Stomach (tissue), 9 donors: ENCODE results near the gene ZCWPW2. TPM values are rescaled to one million over a fixed set of nuclear protein-coding genes. Genes with fewer than 3 reads are reported as not detected.

Experiments
- DNase-seq, 2 donors: peaks; one replicate each; pipeline versions ENCODE4 v3.0.0 to v3.0.0-alpha.2; 2013 to 2019
- H3K27ac ChIP-seq, 5 donors: fragments of 200-600 bp in 4 of 5; sonication (generic) in 4 of 5; one replicate each; pipeline ENCODE4 v1.5.1; 2013 to 2019; ENCODE audit warnings: mild to moderate bottlenecking in 1 of 5, moderate library complexity in 1 of 5
- H3K27me3 ChIP-seq, 3 donors: fragments of 200-600 bp; sonication (generic); one replicate each; pipeline ENCODE4 v1.5.1; 2017 to 2019; ENCODE audit warnings: mixed run types in 1 of 3
- H3K36me3 ChIP-seq, 4 donors: fragments of 200-600 bp; sonication (generic); 1 replicate in 3 of 4; 2 replicates in 1 of 4; pipeline ENCODE4 v1.5.1; 2016 to 2019
- H3K4me1 ChIP-seq, 4 donors: fragments of 200-600 bp; sonication (generic); one replicate each; pipeline ENCODE4 v1.5.1; 2016 to 2019
- H3K4me3 ChIP-seq, 4 donors: fragments of 200-600 bp; sonication (generic) in 3 of 4; one replicate each; pipeline ENCODE4 v1.5.1; 2016 to 2019; ENCODE audit warnings: mild to moderate bottlenecking in 1 of 4
- H3K9me3 ChIP-seq, 4 donors: fragments of 200-600 bp; sonication (generic); one replicate each; pipeline ENCODE4 v1.5.1; 2016 to 2019
- EP300 ChIP-seq: sonication (generic); formaldehyde crosslinking; IDR thresholded peaks from one replicate; pipeline ENCODE4 v1.6.1; 2017; ENCODE audit warnings: antibody characterized with exemption
- POLR2A ChIP-seq, 4 donors: fragments of 450-650 bp; IDR thresholded peaks; one replicate each; pipeline ENCODE4 v1.6.1; 2016; ENCODE audit warnings: antibody characterized with exemption in 4 of 4, control low read depth in 2 of 4, mild to moderate bottlenecking in 1 of 4, moderate library complexity in 1 of 4
- POLR2AphosphoS5 ChIP-seq, 3 donors: sonication (generic); formaldehyde crosslinking; IDR thresholded peaks; one replicate each; pipeline ENCODE4 v1.6.1; 2016; ENCODE audit warnings: antibody characterized with exemption in 3 of 3
- WGBS, 5 donors: extraction: QIAGEN DNeasy Blood & Tissue Kit in 3 of 5; methylation state at CpG; one replicate each; pipeline versions ENCODE4 v1.1.5 to v1.1.7; 2013 to 2018; 5-methylcytosine and 5-hydroxymethylcytosine counted together
- intact Hi-C: fragments of 100-400 bp; cut with DNase I; formaldehyde crosslinking; loops from one replicate; pipeline ENCODE4 v1.15.1; 2023; ENCODE audit warnings: low total_unique reads
- polyA plus RNA-seq, 3 donors: library from polyadenylated mRNA; stranded (reverse); fragments of 200-250 nt; gene quantifications; one replicate each; pipeline ENCODE4 v1.2.3, GENCODE V29; 2013
- total RNA-seq, 5 donors: library from RNA; depleted of rRNA; stranded (reverse); fragments of >200 nt; gene quantifications; one replicate each; pipeline versions ENCODE4 v1.1.0 to v1.2.3, GENCODE V29; 2014 to 2016
- TF ChIP-seq, protein P1 (sequence below), 7 experiments: fragments of 450-650 bp in 4 of 7; fragments of 200-600 bp in 3 of 7; sonication (generic) in 3 of 7; IDR thresholded peaks; one replicate each; pipeline ENCODE4 v1.5.1; 2016 to 2019; ENCODE audit warnings: antibody characterized with exemption in 7 of 7, control low read depth in 2 of 7, mild to moderate bottlenecking in 1 of 7
- donor health status: healthy with polysubstance abuse.
- donor health status: Bipolar disorder and iron deficiency.
- donor health status: healthy.

Gene ZCWPW2
- total and polyA plus RNA-seq, 8 donors = 0.29 to 9.4 (median 0.88) TPM; not detected in 1

DNA sequence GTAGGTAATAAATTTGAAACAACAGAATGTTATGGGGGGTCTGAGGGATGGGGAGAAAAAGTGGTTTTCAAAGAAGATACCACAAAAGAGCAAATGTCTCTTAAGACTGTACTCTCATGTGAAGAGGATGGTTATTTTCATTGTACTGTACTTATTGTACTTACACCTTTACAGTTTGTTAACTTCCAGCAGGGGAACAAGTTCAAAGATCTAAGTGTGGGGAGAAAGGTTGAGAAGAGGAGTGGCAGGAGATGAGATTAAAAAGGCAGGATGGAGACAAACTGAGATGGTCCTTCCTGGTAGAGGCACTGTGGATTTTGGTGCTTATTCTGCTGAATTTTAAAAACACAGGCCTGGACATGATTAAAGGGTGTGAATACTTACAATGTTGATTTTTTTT, 5.4 kb upstream of the ZCWPW2 start:
- intact Hi-C loops = no loop called here
- no peak for DNase-seq
- H3K27ac ChIP-seq = peak overlapping the region in 3 of 5 donors; percentile 1 to 58 (median 27)
- peaks cover 21 to 65% (median 47%) of the 10 kb centered on the region in 4 donors for H3K4me1 ChIP-seq
- H3K27me3 ChIP-seq = no peaks in the 10 kb centered on the region
- TF ChIP-seq POLR2A (IDR thresholded peaks at IDR 0.05) = no peak
- peaks cover 0 to 22% (median 15%) of the 10 kb centered on the region in 4 donors for H3K36me3 ChIP-seq
- no peaks in the 10 kb centered on the region for H3K9me3 ChIP-seq
- H3K4me3 ChIP-seq = no peak overlapping the region

DNA sequence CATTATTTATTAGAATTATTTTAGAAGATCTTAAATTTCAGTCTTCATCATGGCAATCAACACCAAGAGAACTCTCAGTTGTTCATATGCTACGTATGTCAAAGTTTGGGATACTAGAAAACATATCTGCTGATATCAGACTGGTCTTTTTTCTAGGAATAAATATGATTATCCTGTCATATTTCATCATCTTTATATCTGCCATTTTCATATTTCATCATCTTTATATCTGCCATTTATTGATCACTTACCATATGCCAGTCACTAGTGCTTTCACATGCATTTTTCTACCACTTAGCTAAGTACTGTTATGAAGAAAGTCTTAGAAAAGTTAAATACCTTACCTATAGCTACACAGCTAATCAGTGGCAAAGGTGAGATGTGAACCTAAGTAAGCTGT, 2.8 kb upstream of the ZCWPW2 start:
- DNase-seq = no peak
- intact Hi-C loops = no loop called here
- peaks cover 26 to 75% (median 53%) of the 10 kb centered on the region in 4 donors for H3K4me1 ChIP-seq
- peak overlapping the region in 2 of 4 donors; percentile 63 to 66 for H3K4me3 ChIP-seq
- H3K9me3 ChIP-seq = no peaks in the 10 kb centered on the region
- TF ChIP-seq, protein P1, sequence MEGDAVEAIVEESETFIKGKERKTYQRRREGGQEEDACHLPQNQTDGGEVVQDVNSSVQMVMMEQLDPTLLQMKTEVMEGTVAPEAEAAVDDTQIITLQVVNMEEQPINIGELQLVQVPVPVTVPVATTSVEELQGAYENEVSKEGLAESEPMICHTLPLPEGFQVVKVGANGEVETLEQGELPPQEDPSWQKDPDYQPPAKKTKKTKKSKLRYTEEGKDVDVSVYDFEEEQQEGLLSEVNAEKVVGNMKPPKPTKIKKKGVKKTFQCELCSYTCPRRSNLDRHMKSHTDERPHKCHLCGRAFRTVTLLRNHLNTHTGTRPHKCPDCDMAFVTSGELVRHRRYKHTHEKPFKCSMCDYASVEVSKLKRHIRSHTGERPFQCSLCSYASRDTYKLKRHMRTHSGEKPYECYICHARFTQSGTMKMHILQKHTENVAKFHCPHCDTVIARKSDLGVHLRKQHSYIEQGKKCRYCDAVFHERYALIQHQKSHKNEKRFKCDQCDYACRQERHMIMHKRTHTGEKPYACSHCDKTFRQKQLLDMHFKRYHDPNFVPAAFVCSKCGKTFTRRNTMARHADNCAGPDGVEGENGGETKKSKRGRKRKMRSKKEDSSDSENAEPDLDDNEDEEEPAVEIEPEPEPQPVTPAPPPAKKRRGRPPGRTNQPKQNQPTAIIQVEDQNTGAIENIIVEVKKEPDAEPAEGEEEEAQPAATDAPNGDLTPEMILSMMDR (IDR thresholded peaks at IDR 0.05) = no peak
- no peak for TF ChIP-seq EP300
- no peak for TF ChIP-seq POLR2AphosphoS5 (IDR thresholded peaks at IDR 0.05)
- no peak for TF ChIP-seq POLR2A (IDR thresholded peaks at IDR 0.05)
- H3K36me3 ChIP-seq = no peaks in the 10 kb centered on the region
- WGBS, 5 donors = 86 to 97% (median 91%) methylated on average over 1 of the region's 1 CpG
- no peak overlapping the region for H3K27ac ChIP-seq
- no peaks in the 10 kb centered on the region for H3K27me3 ChIP-seq

DNA sequence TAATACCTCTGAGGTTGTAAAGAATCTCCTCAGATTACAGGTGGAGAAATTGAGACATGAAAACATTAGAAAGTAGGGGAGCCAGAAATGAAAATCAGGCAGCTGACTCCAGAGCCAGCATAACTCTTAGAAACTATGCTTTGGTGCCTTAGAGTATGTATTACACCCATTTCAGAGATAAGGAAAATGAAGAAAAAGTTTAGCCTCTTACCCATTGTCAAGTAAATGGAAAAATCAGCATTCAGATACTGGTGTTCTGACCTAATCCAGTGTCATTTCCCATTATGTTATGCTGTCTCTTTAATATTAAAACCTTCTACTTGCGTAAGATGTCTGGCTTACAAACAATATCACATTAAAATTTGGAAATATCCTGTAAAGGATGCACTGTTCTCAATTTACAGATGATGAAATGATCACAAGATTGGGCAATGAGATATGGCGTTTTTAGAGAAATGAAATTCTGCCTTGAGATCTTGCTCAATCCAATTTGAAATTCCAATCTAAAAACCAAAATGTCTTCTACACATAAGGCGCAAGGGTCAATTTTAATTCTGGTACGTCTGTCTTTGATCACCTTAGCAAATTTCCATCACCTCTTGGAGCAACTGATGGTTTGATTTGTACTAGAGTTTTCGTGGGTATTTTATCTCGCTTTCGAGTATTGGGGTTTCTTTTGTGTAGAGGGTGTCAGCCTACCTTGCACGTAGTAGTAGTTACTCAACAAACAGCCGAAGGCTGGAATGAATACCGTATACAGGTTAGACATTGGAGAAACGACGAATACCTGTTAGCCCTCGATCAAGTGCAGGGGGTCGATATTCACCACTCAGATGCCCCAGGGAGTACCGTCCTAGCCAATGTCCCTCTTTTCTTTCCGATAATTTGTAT, 902 bp upstream of the ZCWPW2 start:
- DNase-seq = peak in 1 of 2 donors; percentile 16
- H3K4me1 ChIP-seq = peaks cover 20 to 66% (median 44%) of the 10 kb centered on the region in 4 donors
- TF ChIP-seq POLR2A (IDR thresholded peaks at IDR 0.05) = no peak
- TF ChIP-seq POLR2AphosphoS5 (IDR thresholded peaks at IDR 0.05) = peak in 2 of 3 donors; percentile 23 to 52
- peak overlapping the region; percentile 97 to 100 (median 99) for H3K27ac ChIP-seq
- intact Hi-C loops = no loop called here
- 15 to 26% (median 22%) methylated on average over 16 of the region's 16 CpGs for WGBS, 5 donors
- H3K27me3 ChIP-seq = no peaks in the 10 kb centered on the region
- peak overlapping the region; percentile 63 to 78 (median 72) for H3K4me3 ChIP-seq
- H3K9me3 ChIP-seq = peaks cover 0 to 11% (median 4%) of the 10 kb centered on the region in 4 donors
- H3K36me3 ChIP-seq = peaks cover under 1 to 10% (median 3%) of the 10 kb centered on the region in 4 donors

DNA sequence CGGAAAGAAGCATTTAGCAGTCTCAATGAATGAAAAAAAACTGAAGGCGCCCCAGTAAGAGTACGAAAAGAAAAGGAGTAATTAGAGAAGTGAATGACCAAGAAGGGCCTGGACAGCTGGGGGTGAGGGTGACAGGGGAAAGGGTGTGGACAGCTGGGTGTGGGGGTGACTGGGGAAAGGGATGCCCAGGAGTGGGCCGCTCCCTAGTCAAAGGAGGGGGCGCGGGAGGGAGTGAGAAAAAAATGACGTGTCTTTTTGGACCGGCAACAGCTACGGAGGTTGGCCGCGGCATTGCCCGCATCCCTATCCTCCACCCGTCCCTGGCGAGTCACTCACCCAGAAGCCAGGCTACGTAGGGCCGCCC, 274 bp upstream of the ZCWPW2 start:
- DNase-seq = no peak
- peaks cover 4 to 16% (median 8%) of the 10 kb centered on the region in 4 donors for H3K36me3 ChIP-seq
- peak overlapping the region; percentile 97 to 100 (median 99) for H3K27ac ChIP-seq
- whole genome bisulfite sequencing, 5 donors = 0 to 2% (median 1%) methylated on average over 16 of the region's 16 CpGs
- peak overlapping the region; percentile 63 to 78 (median 72) for H3K4me3 ChIP-seq
- intact Hi-C loops = no loop called here
- H3K27me3 ChIP-seq = no peaks in the 10 kb centered on the region
- H3K4me1 ChIP-seq = peaks cover 19 to 60% (median 38%) of the 10 kb centered on the region in 4 donors
- TF ChIP-seq POLR2AphosphoS5 (IDR thresholded peaks at IDR 0.05) (peak in 1 of 3 donors; percentile 72), EP300 (no peak)
- H3K9me3 ChIP-seq = peaks cover 0 to 16% (median 6%) of the 10 kb centered on the region in 4 donors

DNA sequence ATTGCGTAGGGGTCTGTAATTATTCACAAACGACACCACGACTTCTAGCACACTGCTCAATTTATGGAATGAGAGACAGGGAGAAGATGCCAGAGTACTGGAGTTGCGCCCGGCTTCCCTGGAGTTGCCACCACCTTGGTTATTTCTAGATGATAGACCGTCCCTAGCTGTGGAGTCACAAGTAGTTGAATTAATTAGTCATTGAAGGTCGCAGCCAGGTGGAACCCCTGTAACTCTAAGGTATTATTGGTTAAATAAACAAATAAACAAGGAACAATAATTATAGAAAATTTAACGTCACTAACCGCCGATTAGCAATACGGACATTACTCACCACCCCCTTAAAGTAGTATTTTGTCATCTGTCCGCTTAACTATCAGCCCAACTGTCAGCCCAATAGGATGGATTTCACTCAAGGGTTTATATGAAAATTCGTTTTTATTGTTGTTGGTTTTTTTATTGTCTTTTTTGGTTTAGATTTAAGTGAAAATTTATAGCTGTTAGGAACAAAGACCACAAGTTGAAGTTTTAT, 1.0 kb downstream of the ZCWPW2 start:
- 13 to 26% (median 19%) methylated on average over 13 of the region's 13 CpGs for WGBS, 5 donors
- DNase-seq = no peak
- TF ChIP-seq, protein P1 (IDR thresholded peaks at IDR 0.05) = no peak
- no peak for TF ChIP-seq POLR2A (IDR thresholded peaks at IDR 0.05)
- no peak for TF ChIP-seq EP300
- TF ChIP-seq POLR2AphosphoS5 (IDR thresholded peaks at IDR 0.05) = no peak
- intact Hi-C loops = no loop called here
- no peaks in the 10 kb centered on the region for H3K27me3 ChIP-seq
- peak overlapping the region; percentile 97 to 100 (median 99) for H3K27ac ChIP-seq
- H3K4me3 ChIP-seq = peak overlapping the region; percentile 63 to 78 (median 72)
- peaks cover 4 to 25% (median 8%) of the 10 kb centered on the region in 4 donors for H3K36me3 ChIP-seq
- peaks cover 0 to 26% (median 10%) of the 10 kb centered on the region in 4 donors for H3K9me3 ChIP-seq
- peaks cover 17 to 47% (median 33%) of the 10 kb centered on the region in 4 donors for H3K4me1 ChIP-seq
